ENCODE measurements around the gene CTXN3.

DNA sequence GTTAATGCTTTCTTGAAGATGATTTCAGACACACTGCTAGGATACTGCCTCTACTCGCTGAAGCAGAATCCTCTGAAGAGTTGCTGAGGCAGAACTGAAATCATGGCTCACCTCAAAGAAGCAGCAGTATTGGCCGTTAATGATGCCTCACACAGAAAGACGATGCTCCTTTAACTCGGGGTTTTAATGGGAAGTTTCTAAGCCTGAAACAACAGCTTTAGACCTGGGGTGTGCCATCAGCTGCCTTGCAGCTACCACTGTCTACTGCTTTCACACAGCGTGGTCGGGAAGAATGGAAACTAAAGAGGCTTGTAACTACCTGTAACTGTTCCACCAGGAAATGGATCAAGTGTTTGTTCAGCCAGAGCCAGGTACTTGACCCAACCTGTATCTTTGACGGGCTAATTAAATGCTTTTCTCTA lies at the start of gene CTXN3:
- TF ChIP-seq, protein P1, sequence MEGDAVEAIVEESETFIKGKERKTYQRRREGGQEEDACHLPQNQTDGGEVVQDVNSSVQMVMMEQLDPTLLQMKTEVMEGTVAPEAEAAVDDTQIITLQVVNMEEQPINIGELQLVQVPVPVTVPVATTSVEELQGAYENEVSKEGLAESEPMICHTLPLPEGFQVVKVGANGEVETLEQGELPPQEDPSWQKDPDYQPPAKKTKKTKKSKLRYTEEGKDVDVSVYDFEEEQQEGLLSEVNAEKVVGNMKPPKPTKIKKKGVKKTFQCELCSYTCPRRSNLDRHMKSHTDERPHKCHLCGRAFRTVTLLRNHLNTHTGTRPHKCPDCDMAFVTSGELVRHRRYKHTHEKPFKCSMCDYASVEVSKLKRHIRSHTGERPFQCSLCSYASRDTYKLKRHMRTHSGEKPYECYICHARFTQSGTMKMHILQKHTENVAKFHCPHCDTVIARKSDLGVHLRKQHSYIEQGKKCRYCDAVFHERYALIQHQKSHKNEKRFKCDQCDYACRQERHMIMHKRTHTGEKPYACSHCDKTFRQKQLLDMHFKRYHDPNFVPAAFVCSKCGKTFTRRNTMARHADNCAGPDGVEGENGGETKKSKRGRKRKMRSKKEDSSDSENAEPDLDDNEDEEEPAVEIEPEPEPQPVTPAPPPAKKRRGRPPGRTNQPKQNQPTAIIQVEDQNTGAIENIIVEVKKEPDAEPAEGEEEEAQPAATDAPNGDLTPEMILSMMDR (IDR thresholded peaks at IDR 0.05): no peak
- TF ChIP-seq POLR2A (IDR thresholded peaks at IDR 0.05): no peak
